GM21423 (cell line): ENCODE data around the gene TMEM121.

ENCODE experiments used
- ATAC-seq: cut with Tn5 transposase; IDR thresholded peaks from one replicate; pipeline ENCODE4 v1.9.1; 2021; ENCODE audit warnings: mild to moderate bottlenecking, moderate library complexity; ENCODE audit not compliant: unreplicated experiment

Gene TMEM121

DNA sequence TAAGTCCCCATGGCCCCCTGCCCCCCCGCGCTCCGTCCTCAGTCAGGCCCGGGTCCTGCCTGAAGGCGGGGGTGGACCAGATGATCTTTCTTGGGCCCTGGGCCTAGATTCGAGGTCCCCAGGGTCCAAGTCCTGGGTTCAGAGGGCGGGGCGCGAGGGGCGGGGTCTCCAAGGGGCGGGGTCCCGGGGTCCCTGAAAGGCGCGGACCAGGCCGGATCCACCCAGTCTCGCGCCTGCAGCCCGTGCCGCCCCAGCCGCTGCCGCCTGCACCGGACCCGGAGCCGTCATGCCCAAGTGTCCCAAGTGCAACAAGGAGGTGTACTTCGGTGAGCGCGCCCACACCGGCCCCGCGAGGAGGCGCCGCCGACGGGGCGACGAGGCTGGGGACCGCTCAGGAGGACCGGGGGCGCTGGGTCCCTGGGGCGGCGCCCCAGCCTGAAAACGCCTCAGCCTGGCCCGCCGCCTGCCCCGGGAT, 39.4 kb upstream of the TMEM121 start:
- ATAC-seq = no peak

DNA sequence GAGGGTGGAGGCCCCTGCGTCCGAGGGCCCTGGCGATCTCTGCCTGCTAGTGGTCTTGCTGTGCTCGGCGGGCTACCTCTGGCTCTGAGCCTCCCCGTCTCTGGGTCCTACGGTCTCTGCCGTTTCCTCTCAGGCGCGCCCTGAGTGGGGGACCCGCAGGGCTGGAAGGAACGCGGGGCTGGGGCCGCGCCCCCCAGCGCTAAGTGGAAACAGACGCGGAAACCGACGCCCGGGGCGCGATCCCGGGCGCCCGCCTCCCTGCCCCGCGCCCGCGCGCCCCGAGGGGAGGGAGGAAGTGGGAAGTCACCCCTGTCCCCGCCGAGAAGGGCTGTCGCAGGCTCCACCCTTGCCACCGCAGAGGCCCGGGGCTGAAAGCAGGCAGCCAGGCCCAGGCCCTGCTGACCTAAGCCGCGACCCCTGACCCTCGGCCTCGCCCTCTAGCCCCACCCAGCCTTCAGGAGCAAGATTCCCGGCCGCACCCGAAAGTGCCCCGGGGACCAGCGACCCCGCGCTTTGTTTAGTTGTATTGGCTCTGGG, 38.9 kb upstream of the TMEM121 start:
- no peak for ATAC-seq

DNA sequence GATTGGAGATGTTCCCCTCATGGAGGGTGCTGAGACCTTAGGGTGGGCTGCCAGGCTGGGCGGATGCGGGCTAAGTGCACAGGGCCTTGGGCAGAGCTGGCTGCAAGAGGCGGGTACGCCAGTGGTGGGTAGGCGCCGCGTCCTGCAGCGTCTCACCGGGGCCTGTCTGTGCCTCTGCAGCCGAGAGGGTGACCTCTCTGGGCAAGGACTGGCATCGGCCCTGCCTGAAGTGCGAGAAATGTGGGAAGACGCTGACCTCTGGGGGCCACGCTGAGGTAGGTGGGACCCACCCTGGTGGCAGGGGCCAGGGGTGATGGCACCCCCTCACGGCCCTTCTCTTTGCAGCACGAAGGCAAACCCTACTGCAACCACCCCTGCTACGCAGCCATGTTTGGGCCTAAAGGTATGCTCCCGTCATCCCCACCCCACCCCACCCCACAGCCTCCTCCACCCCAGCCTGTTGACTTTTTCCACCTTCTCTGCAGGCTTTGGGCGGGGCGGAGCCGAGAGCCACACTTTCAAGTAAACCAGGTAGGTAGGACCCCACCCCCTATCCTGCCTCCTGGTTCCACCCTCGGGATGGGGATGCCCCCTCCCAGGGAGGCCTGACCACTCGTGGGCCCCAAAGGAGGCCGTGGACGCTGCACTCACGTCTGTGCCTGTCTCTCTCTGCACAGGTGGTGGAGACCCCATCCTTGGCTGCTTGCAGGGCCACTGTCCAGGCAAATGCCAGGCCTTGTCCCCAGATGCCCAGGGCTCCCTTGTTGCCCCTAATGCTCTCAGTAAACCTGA, 38.2 kb upstream of the TMEM121 start:
- ATAC-seq = no peak

DNA sequence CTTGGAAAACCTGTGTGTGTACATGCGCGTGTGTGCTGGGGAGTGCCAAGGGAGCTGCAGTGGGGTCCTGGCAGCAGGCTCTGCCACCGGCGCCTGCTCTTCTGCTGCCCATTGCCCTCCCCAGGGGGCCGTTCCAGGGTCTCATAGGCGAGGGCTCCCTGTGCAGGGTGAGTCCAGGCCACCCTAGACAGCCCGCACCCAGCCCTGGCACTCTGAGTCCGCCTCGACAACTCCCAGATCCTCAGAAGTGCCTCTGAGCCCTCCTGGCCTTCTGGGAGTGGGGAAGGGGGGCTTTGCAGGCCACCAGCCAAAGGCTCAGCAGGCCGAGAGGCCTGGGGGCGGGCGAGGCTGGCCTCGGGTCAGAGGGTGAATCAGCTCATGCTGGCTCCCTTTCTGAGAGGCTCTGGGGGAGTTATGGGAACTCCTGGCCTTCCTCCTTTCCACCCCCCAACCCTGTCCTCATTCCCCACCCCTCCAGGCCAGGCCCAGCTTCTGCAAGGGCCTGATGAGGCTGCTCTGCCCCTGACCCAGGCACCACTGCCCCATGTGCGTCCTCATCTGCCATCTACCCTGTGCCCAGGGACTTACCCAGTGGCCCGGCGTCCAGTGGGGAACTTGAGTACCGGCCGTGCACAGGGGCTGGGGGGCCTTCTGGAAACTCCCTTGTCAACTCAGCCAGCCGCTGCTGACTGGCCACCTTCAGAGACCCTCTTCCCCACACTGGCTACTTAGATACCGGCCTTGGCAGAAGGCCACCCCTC, 37.4 kb upstream of the TMEM121 start:
- no peak for ATAC-seq

DNA sequence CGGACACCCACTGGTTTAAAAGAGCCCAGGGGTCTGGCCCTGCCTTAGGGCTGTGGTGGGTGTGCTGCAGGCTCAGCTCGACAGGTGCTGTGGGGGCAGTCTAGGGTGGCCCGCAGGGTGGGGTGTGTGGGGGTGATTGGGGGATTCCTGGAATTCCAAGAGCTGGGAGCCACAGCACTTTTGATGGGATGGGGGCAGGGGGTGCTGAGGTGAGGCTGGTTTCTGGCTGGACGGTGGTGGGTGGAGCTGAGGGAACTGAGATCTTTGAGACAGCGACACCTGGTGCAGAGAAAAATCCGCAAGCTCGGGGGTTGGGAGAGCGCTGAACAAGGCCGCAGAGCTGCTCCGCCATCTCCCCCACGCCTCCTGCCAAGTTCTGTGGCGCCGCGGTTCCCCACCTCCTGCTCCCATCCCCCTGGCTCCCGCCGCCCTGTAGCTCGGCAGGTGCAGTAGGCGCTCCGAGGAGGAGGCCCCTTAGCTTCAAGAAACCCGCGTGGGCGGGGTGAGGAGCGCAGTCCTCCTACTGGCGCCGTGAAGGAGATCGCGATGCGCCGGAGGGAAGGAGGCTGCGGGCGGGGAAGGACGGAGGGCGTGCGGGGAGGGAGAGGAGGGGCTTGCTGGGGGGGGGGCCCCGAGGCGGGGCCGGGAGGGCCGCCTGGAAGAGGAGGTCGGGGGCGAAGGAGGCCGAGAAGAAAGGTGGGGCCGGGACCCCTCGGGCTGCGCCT, 36.7 kb upstream of the TMEM121 start:
- no peak for ATAC-seq

DNA sequence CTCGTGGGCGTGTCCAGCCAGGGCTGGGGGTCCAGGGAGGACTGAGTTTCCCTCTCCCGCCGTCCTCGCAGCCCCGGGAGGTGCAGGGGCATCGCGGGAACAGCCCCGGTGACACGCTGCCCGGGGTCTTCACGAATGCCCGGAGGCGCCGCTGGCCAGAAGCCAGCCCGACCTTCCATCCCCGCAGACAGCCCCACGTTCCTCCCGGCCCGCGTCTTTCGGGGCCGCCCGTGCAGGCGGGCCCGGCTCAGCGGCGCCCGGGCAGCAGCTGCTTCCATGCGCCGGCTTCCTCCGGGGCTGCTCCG, 36.2 kb upstream of the TMEM121 start:
- ATAC-seq = peak; percentile 1

DNA sequence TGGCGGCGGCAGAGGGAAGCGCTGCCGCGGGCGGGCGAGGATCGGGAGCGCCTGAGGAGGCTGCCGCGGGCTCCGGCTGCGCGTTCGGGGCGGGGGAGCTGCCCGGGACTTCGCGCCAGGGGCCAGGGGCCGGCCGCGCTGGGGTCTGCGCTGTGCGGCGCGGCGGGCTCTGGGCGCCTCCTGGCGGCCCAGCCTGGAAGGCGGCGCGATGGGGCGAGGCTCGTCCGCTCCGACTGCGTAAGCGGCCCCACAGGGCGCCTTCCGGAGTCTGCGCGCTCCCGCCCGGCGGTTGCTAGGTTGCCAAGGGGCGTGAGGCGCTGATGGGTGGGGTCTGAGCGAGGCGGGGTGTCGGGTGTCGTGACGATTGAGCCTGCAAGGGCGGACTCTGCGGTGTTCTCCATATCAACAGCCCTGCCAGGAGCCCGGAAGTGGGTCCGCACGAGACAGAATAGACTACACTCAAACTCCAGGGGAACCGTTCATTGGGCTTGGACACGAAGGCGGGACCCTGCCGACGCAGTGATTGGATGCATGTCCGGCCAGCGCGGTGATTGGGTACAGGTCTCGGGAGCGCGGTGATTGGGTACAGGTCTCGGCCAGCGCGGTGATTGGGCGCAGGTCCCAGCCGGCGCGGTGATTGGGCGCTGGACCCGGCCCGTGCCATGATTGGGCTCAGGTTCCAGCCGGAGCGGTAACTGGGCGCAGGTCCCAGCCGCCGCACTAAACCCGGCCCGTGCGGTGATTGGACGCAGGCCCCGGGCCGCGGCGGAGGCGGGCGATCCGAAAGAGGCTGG, 35.6 kb upstream of the TMEM121 start, which contains the start of gene TEDC1:
Gene TEDC1, plus strand, starts transcription at position 675 of the 794 bp plus-strand sequence. CDS start 130 bp downstream, outside the sequence.
- ATAC-seq = peak; percentile 71

DNA sequence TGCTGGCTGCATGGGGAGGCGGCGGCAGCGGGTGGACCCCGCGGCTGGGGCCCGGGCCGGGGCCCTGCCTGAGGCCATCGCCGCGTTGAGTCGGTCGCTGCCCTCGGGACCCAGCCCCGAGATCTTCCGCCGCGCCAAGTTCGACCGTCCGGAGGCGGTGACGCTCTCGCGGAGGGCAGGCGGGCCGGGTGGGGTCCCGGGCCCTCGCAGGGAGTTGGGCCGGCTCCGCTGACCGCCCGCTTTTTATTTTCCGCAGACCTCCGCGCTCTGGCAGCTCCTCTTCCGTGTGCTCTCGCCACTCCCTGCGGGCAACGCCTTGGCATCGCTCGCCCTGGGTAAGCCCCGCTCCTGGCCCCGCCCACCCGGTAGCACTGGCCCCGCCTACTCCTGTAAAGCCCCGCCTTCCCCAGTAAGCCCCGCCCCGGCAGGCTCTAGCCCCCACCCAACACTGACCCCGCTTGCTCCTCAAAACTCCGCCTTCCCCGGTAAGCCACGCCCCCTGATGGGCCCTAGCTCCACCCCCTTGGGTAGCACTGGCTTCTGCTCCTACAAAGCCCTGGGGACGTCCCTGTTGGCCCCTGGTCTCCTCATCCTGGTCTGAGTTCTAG, 34.9 kb upstream of the TMEM121 start:
- ATAC-seq = peak; percentile 1

DNA sequence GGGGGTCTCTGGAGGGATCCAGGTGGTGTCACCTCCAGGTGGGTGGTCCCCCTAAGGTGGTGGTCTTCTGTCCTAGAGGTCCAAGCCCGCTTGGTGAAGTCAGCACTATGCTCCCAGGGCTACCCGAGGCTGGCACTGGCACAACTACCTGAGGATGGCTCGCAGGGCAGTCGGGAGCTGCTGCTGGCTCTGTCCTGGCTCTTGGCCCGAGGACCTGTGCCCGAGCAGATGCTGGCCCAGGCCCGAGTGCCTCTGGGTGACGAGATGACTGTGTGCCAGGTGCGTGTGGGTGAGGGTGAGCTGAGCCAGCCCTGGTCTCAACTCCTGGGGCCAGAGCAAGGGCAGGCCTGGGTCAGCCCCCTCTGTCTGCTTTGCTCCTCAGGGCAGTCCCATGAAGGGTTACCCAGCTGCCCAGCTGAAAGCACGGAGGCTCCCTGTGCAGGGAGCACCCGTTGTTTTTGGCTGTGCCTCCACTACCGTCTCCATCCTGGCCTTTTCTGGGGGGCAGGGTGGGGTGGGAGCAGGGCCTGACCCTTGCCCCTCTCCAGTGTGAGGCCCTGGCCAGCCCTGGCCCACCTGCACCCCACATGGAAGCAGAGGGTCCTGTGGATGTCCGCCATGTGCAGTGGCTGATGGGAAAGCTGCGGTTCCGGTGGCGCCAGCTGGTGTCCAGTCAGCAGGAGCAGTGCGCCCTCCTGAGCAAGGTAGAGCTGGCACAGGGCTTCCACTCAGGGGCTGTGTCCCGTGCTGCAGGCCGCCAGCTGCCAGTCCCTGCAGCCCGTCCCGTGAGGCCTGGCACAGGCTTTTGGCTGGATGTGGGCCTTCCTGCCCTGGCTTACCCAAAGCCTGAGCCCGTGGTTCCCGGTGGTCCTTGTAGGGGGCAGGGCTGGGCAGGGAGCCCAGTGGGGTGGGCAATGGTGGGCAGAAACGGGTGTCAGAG, 34.1 kb upstream of the TMEM121 start:
- ATAC-seq = no peak

DNA sequence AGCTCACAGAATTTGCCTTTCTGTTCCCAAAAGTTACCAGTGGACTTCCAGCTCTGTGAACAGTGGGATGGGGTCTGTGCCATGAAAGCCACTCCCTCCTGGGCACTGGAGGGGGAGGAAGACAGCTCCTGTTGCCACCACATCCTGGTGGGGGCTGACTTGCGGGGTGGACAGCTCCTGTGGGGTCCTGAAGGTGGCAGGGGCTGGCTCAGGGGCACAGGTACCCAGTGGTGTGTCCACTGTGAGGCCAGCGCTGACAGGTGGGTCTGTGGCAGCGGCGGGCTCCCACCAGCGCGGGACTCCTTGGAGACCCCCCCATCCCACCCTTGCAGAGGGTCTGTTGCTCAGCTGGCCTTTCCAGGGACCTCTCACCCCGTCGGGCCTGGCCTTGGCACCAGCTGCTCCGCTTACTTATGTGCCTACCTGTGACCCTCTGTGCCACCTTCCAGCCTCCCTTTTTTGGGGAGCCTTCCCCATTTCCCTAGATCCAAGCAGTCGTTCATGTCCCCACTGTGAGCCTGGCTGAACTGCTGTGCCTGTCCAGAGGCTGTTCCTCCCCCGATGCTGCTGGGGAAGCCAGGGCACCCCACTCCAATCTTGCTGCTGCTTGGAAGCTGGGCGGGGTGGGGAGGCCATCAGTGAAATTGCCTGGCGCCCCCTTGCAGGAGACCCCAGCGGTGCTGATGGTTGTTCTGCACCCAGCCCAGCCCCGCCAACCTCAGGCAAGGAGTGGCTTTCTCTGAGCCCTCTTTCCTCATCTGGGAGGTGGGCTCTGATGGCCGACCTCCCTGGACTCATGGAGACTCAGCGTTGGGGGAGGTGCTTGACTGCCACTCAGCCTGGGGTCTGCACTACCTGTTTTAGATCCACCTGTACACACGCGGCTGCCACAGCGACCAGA, 33.2 kb upstream of the TMEM121 start:
- ATAC-seq = no peak

DNA sequence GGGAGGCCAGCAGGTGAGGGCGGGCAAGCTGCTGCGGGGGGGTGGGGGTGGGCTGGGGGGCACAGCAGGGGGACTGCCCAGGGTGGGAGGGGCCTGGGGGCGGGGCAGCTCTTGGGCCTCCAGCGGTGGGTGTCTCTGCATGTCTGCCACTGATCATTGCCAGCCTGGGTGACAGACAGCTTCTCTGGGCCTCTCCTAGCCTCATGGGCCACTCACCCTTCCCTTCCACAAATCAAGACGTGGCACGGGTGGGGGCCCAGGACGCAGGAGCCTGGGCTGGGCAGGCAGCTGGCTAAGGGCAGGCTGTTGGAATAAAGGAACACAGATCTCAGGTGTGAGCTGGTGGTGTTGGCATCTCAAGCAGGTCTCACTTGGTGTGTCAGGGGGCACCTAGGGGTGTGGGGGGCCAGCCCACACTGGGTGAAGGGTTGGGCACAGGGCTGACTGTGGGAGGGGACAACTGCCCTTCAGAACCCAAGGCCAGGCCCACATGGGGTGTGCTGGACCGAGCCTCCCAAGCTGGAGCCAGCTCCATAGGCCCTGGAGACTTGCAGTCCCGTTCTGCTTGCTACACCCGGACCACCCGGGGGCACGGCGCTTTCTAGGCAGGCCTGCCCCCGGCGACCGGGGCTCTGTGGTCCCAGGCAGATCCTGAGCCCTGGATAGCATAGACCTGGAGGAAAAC, 32.3 kb upstream of the TMEM121 start:
- ATAC-seq = no peak

DNA sequence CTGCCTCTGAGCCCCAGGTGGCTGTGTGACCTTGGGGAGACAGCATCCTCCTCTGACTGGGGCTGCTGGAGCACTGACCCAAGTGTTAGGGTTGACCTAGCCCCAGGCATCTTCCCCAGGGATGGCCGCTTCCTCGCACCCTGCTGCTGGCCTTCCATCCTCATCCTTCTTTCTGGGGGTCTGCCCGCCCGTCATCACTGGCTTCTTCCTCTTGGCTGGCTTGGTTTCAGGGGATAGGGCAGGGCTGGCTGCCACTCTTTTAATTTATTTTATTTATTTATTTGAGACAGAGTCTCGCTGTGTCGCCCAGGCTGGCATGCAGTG, 31.8 kb upstream of the TMEM121 start:
- ATAC-seq = no peak

DNA sequence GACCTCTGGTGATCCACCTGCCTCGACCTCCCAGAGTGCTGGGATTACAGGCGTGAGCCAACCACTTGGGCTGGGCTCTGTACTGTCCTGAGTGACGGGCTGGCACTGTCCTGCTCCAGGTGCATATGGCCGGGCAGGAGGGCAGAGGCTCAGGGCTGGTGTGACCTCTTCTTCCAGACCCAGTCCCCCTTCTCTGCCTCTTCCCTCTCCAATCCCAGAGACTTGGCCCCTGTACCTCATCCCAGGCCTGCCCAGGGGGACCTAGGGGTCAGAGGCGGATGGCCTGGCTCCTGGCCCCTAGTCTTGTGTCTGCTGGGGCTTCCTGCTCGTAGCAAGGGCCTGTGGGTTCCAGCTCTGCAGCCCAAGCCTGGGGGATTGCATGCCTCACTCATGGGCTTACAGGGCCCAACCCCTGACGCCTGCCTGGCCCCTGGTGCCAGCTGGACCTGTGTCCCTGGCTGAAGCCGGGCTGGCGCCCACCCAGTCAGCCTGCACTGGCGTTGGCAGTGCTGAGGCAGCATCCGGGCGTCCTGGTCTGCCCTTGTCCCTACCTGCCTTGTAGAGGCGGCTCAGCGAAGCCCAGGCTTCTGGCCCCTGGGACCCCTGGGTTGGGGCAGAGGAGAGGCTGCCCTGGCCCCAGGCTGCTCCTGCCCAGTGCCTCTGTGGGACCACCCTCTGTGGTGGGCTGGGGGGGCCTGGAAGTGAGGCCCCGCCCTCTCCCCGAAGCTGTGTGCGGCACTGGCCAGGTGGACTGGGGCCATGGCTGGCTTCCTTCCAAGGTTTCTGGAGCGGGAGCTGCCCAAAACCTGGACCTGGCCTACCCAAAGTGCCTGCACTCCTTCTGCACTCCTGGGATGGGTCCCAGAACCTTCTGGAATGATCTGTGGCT, 31.0 kb upstream of the TMEM121 start:
- no peak for ATAC-seq

DNA sequence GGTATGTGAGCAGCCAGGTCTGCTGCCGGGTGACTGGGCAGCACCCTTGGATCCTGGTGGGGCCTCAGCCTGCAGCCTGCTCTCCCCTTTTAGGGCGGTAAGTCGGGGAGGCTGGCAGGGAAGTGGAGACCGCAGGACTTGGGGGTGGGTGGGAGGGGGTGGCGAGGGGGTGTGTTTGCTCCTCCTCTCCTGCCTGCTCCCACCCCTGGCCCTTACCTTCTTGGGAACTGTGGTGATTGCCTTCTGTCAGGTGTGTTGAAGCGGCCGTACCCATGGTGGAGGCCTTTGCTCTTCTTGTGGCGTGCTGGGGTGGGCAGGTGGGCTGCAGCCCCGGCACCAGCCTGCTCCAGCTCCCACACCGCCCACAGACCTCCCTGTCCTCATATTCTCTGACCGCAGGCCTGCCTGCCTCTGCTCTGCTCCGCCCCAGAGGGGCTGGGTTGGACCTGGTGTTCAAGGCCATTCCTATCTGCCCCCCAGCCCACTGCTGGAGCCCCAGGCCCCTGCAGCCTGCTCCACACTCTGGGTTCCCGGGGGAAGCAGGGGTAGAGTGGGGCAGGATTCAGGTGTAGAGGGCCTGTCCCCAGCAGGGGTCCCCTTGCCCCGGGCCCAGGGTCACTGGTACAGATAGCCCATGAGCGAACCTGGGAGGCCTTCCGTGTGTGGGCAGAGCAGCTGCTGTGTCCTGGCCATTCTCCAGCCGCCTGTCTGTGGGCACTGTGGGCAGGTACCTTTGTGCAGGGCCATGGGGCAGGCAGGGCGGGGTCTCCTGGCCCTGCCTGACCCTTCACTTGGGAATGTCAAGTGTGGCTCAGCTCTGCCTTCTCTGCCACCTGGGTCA, 30.2 kb upstream of the TMEM121 start:
- ATAC-seq = no peak

DNA sequence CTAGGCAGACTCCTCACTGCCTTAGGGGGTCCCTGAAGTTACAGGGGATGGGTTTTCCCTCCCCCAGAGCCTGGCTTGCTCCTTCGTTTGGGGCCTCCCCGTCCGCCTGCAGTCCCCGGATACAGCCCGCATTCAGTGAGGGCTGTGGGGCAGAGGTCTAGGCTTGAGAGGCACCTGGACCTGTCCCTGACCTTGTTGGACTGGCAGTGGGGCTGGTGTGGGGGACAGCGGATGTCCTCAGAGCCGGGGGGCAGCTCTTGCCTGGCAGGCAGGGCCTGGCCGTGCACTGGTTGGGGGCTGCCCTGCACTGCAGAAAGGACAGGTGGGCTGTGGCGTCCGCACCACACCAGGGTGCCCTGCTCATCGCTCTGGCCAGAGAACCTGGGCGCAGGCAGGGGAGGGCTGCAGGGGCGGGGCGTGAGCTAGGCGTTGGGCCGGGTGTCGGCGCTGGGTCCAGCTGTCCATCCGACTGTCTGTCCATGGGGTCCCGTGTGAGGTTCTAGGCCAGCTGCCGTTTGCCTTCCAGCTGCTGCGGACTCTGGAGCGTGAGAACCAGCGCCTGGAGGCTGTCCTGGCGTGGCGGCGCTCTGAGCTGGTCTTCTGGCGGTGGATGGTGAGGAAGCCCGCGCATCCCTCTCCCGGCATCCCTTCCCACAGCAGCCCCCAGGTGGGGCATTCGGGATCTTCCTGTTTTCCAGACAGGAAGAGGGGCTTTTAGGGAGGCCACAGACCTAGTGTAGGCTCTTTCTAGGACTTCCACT, 29.4 kb upstream of the TMEM121 start:
- ATAC-seq = no peak
